Measurements from ENCODE around the gene NHERF2.
A peak's percentile ranks its signal among the peaks of the same experiment; 100 is the strongest.

Gene NHERF2

DNA sequence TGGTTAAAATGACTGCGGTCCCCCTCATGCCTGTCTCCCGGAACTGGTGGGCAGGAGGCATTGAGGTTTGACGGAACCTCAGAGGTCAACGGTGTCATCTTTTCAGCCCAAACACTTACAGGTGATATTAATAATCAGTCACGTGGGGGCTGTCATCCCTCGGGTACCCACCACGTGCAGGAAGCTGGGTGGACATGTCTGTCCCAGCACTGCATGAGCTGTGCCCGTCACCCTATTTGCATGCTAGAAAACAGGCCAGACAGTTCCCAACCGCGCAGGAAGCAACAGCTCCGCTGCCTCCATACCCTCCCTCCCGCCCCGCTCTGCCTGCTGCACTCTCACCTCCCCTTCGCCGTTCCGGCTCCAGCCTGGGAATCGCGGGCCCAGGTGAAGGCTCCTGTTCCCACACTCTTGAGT, 35.6 kb upstream of the NHERF2 start:
- DNase-seq, result peak in 1 of 2 experiments; percentile 33

DNA sequence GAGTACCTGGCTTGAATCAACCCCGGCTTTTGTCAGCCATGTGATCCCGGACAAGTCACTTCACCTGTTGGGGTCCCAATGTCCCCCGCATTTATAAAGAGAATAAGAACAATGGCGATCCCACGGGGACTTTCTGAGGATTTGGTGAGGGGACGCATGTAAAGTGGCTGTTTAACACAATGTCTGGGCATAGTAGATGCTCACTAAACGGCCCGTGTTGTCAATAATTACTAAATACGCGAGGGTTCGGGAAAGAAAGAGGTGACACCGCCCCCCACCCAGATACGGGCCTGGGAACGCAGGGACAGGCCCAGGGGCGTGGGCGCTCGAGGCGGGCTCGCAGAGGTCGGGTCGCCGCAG, 35.1 kb upstream of the NHERF2 start:
- DNase-seq, result no peak

DNA sequence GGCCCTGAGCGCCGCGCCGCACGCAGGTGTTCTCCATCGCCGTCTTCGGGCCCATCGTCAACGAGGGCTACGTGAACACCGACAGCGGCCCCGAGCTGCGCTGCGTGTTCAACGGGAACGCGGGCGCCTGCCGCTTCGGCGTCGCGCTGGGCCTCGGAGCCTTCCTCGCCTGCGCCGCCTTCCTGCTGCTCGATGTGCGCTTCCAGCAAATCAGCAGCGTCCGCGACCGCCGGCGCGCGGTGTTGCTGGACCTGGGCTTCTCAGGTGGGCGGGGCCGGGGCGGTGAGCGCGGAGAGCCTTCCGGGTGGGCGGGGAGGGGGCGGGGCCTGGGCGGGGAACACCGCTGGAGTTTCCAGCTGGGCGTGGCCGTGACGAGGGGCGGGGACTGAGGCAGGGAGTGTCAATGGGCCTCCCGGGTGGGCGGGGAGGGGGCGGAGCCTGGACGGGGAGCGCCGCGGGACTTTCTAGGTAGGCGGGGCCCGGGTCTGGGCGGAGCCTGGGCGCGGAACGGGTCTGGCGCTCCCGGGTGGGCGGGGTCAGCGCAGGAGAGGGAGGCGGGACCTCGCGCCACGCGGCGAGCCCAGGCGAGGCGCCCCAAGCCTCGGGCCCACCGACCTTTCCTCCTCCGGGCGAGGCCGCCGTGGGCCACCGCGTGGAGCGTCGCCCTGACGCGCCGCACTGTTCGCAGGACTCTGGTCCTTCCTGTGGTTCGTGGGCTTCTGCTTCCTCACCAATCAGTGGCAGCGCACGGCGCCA, 34.6 kb upstream of the NHERF2 start:
- DNase-seq, result peak; percentile 97 to 99

DNA sequence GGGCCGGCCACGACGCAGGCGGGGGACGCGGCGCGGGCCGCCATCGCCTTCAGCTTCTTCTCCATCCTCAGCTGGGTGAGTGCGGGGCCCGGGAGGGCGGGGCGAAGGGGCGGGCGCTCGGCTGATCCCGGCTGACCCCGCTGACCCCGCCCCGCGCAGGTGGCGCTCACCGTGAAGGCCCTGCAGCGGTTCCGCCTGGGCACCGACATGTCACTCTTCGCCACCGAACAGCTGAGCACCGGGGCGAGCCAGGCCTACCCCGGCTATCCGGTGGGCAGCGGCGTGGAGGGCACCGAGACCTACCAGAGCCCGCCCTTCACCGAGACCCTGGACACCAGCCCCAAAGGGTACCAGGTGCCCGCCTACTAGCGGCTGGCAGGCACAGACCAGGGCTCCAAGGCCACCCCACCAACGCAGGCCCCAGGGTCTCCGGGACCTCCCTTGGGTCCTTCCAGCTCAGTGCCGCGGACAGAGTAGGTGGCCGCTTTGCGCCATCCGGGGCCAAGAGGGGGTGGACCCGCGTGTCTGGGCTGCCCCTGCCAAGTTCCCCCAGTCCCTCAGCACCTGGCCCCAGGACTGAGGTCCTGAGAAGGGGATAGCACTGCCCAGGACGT, 33.9 kb upstream of the NHERF2 start:
- no peak for DNase-seq

DNA sequence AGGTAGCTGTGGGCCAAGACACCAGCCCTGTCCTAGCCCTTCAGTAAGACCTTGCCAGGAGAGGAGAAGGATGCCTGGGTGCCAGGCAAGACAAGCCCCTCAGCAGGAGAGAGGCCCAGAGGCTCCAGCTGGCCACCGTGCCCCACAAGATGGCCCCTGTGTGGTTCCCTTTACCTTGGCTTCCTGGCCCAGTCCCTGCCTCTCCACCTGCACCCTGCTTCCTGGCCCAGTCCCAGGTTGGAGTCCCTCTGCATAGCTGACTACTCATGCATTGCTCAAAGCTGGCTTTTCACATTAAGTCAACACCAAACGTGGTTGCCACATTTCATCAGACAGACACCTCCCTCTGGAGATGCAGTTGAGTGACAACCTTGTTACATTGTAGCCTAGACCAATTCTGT, 33.0 kb upstream of the NHERF2 start:
- no peak for DNase-seq

DNA sequence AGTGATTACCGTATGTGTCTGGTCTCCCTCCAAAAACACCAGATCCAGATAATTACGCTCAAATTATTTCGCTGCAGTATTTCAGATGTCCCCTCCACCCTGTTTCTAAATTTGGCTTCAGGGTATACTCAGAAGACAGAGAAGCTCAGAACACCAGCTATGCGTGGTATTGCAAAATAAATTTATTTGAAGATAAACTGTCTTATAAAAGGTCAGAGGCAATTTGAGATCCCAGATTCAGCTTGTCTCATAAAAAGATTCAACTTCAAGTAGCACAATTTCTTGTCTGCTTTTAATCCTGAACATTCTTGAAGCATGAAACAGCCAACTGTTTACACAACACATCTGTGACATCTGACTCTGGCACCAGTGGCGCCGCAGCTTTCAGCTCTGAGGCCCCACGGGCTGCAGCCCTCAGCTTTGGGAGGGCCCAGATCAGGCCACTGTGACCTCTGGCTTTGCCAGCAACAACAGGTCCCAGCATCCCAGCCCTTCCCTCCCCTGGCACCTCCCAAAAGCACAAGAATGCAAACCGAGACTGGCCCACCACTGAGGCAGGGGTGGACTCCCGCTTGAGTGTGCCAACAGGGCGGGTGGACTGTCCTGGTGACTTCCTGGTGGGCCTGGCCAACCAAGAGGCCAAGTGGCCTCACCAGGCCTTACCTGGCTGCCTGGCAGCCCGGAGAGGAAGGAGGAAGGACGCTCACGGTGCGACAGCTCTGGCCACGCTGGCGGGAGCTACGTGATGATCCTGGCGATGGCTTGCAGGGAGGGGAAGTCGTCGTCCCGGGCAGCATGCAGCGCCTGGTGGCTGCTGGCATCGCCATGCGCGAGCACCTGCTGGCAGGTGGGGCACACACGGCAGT, 29.0 kb upstream of the NHERF2 start:
- DNase-seq, result no peak

DNA sequence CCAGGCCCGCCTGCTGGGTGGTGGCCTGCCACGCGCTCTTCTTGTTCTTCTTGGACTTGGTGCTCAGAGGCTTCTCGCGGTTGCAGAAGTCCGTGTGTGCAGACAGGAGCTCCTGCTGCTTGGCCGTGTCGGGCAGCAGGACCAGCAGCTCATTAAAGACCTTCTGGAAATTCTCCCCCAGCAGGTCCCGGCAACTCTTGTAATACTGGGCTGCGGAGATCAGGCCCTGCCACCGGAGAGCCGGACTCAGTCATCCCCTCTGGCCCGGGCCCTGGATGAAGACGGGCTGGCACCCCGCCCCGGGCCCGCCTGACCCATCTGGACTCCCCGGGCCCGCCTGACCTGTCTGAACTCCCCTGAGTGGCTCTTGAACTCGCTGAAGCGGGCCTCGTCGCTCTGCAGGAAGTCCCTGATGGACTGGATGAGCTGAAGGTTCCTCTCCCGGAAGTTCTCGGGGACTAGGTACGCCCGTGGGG, 28.3 kb upstream of the NHERF2 start:
- DNase-seq, result no peak

DNA sequence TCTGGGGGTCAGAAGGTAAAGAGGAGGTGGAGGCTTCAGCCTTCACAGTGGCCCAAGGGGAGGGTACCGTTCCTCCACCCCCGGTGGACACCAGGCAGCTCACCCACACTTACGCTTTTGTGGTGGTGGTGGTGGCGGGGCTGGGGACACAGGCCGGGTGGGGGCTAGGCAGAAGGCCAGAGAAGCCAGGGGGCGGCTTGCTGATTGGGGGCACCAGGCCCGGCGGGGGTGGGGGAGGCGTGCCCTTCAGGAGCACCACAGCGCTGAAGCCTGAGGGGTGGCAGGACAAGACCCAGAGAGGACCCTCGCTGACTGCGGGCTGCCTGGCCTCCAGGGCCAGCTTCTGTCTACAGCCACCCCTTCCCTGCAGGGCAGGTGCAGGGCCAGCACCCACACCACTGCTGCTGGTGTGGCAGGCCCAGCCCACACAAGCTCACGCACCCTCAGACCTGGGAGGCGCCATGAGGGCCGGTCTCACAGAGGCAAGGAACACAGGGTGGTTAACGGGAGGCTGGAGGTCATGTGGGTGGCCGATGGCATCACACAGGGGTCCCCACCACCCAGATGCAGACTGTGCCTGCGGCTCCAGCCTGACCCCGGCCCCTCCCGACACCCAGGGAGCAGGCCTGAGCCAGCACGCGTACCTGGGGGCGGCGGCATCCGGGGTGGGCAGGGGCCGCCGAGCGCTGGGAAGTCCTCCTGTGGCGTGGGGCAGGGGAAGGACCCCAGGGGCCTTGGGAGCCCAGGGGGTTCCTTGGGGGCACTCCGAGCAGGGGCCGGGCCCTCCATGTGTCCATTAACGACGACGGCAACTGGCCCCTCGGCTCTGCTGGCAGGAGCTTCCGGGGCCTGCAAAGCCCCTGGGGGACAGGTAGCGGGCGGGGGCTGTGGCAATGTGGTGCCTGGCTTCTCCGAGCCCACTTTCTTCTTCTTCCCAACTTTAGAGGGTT, 27.6 kb upstream of the NHERF2 start:
- no peak for DNase-seq

DNA sequence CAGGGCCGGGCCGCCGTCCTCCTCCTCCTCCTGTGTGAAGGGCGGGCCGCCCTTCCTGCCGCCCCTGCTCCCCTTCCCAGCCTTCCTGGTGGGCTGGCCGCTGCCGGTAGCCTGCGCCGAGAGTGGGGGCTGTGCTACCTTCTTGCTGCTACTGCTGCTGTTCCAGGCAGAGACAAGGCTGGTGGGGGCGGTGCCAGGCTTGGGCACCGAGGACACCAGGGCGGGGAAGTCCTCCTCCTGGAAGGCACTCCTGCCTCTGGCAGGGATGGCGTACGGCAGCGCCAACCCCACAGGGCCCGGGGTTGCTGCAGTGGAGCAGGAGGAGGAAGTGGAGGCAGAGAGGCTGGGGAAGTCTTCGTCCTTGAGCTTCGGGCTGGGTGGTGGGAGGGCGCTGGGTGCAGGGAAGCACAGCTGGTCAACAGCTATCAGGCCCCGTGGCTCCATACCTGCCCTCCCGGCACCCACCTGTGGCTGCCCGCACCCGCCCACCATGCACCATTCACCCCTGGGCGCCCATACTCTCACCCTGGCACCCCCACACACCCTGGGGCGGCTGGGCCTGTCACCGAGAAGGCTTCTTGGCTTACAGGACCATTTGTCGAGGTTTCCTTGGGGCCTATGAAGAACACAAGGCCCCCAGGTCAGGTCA, 26.7 kb upstream of the NHERF2 start:
- DNase-seq, result no peak

DNA sequence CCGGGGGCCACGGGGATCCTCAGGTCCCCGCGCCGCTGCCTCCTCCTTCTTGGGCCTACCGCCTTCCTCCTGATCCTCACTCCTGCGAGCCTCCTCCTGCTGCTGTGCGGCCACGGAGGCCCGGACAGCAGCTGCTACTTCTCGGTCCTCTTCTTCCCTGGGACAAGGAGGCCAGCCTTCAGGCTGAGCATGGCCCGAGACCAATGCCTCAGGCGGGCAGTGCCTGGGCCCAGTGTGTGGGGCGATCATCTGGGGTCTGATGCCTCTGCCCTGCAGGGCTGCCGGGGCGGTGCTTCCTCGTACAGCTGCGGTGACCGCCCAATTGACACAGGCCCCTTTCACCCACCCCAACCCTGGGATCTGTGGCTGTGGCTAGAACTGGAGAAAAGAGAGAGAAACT, 25.7 kb upstream of the NHERF2 start:
- DNase-seq, result no peak

DNA sequence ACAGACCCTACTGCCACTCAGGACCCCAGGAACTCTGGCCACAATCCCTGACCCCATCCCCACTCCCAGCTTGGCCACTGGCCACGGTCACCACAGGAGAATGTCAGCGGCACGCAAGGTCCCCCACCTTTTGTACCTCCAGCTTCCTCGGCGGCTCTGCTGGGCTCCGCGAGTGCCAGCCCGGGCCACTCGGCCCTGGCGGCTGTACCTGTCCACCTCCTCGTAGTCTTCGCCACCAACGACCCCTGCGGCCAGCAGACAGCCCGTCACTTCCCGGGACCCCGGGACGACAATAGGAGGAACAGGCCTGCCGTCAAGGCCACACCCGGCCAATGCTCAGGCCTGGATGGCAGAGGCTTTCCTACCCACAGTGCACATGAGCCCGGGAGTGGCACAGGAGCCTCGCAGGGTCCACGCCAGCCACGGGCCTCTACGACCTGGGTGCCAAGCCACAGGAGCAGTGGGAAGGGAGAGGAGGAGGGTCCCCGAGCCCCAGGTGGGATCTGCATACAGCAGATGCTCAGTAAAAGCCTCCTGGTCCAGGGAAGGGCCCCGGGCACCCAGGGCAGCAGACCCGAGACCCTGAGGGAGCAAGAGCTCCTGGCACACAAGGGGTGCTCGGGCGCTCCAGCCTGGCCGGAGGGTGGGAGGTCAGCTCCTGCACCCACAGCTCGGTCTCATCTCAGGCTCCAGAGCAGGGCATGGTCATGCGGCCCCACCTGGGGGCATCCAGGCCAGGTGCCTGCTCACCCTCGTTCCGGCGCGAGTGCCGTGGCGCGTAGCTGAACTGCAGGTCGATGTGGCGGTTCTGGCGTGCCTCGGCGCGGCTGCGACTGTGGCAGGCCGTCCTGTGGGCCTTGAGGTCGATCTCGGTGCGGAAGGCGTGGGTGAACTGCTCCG, 25.0 kb upstream of the NHERF2 start:
- no peak for DNase-seq

DNA sequence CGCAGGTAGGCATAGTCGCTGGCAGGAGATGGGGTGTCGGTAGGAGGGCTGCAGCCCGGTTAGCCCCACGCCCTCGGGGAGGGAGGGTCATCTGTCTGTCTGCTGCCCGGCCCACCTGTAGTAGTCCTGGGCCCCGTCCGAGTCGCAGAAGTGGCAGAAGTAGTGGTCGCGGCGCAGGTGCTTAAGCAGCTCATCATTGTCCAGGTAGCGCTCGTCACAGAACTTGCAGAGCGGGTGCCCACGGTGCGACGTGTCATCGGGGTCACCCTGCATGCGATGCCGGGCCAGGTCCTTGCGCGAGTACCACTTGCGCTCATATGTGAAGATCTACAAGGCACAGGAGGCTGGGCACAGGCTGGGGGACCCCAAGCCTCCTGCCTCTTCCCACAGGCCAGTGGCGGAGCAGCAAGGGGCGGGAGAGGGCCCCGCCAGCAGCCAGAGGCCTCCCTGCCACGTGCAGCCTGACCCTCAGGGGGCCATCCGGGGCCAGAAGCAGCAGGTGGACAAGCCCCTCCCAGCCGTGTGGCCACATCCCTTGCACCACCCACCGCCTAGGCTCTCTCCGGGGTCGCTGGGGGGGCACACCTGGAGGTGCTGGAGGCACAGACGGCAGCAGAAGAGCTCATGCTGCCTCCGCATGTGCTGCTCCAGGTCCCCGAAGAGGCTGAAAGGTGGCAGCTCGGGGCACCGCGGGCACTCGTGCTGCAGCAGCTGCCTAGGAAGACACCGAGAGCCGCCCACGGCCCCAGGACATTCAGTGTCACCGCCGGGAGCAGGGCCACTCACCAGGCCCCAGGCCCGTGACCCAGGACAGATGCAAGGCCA, 24.1 kb upstream of the NHERF2 start:
- DNase-seq, result no peak

DNA sequence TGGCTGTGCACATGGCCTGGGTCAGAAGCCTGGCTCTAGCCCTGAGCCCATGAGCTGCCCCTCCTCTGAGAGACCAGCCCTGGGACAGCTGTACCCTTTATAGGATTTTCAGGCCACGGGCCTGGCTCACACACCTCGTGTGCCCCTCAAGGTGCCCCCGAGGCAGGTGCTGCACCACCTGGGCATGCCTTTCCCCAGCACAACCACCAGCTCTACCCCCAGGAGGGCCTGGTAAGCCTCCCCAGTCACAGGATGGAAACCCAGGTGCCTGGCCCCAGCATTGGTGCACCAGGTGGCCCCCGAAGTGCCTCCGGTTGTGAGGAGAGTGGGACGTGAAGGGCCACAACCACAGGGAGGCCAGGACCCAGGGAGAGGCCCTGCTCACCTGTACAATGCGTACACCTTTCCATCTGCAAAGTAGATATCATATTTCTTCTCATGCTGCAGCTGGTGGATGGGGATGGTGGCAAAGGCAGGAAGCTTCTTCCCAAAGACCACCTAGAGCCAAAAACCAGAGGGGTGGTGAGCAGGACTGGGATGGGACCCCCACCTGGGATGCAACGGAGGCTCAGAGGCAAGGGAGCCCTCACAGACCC, 23.4 kb upstream of the NHERF2 start:
- no peak for DNase-seq

DNA sequence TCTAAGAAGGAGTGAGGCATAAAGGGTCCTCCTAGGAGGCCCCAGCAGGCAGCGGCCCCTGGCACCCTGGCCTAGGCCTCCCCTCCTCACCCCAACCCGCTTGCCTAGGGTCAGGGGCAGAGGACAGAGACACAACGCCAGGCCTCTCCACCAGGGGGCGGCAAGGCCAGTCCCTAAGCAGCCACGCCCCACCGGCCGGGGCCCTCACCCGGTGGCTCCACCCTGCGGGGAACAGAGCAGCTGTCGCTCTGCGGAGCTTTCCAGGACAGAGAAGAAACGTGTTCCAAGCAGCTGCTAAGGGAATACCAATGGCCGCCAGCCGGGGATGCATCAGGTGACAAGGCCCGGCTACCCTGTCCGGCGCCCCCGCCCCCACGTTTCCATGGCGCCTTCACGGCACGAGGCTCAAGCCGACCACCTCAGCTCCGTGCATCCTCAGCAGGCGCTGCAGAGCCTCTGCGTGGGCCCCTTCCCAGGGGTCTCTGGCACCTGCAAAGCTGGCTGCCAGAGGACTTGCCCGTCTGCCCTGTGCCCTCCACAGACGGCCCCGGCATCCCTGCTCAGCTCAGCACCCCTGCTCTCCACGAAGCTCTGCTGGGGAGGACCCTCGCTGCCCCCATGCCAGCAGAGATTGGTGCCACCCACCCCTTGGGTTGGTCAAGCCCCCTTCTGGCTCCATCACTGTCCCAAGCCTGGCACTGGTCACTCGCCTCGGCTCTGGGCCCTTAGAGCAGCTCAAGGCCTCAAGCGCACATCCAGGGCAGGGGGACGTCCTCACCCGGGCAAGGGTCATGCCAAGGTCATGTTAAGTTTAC, 22.7 kb upstream of the NHERF2 start:
- DNase-seq, result peak; percentile 75 to 84

DNA sequence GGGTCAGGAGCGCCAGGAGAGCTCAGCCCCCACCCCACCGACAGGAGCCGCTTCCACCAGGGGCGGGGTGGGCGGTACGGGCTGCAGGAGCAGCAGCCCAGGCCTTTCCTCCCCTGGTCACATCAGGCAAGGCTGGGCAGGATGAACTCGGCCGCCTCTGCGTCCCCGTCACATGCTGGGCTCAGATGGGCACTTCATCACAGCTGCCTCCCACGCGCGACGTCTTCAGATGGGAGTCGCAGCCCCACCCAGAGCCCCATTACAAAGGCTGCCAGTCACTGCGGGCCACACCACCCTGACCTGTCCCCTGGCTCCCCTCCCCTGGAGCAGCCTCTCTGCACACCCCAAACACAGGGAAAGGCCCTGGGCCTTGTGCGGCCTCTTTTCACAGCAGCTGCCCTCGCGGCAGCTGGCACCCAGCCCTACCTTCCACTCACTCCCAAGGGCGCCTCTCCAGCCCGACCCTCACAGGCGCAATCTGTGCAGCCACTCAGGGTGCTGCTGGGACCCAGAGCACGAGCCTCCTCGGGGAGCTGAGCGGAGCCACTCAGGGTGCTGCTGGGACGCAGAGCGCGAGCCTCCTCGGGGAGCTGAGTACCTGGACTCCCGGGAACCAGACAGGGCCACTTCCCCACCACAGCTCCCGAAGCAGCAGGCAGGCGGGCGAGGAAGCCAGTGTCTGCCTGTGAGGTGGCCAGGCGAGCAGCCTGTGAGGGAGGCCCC, 21.7 kb upstream of the NHERF2 start:
- DNase-seq, result no peak

DNA sequence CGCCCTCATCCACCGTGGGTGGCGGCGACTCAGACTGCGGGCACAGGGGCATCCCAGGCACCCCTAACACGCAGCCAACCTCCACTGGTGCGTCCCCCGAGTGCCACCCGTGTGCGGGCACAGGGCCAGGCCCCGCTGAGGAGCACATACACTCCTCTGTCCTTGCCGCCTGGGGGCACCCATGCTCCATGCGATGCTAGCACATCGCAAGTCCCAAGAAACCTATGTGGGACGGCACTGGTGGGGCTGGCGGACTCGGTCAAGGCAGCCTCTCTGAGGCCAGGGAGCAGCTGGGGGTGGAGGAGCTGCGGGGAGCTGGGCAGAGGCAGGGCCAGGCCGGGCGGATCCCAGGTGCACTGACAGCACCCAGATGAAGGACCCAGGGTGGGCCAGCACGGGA, 21.1 kb upstream of the NHERF2 start:
- no peak for DNase-seq

DNA sequence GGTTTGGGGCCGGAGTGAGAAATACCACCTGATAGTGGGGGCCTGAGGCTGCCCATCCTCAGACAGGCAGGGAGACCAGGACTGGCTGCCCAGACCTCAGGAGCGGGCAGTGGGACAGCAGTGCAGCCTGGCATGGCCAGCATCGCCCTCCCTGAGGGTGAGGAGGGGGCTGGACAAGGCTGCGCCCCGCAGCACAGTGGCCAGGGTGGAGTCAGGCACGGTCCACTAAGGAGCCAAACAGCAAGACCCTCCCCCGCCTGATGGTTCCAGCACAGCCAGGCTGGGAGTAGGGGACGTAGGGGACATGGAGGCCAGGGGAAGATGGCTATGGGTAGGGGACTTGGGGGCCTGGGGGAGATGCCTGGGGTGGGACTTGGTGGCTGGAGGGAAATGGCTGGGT, 20.4 kb upstream of the NHERF2 start:
- no peak for DNase-seq
